GM21737 (cell line): ENCODE results near the gene NPB.

Experiments
- ATAC-seq: cut with Tn5 transposase; IDR thresholded peaks from one replicate; pipeline ENCODE4 v1.9.1; 2021; ENCODE audit warnings: mild to moderate bottlenecking, moderate library complexity; ENCODE audit not compliant: unreplicated experiment

NPB gene

GRCh38 chr17:81869221-81870130, 32.6 kb upstream of the NPB start:
- ATAC-seq, result no peak

GRCh38 chr17:81870131-81870980, 31.7 kb upstream of the NPB start:
- ATAC-seq, result peak; percentile 4

- ATAC-seq, result peak; percentile 4
Measured at GRCh38 chr17:81870981-81871386, 31.1 kb upstream of the NPB start, which contains the start of gene ARHGDIA. TSS of gene ARHGDIA (minus strand) at chr17:81871337. CDS start at chr17:81869930, 1,407 bp downstream.

- peak; percentile 48 for ATAC-seq
Measured at GRCh38 chr17:81871387-81872230, 30.4 kb upstream of the NPB start.

- ATAC-seq, result no peak
Measured at GRCh38 chr17:81877569-81877968, 24.5 kb upstream of the NPB start.

- ATAC-seq, result no peak
Measured at GRCh38 chr17:81878294-81878693, 23.7 kb upstream of the NPB start.

GRCh38 chr17:81879121-81879520, 22.9 kb upstream of the NPB start:
- ATAC-seq, result no peak

GRCh38 chr17:81884520-81884919, 17.5 kb upstream of the NPB start:
- ATAC-seq, result no peak

GRCh38 chr17:81884968-81885367, 17.1 kb upstream of the NPB start:
- no peak for ATAC-seq

GRCh38 chr17:81885454-81885853, 16.6 kb upstream of the NPB start:
- no peak for ATAC-seq

- no peak for ATAC-seq
Measured at GRCh38 chr17:81885869-81886548, 16.0 kb upstream of the NPB start.

- no peak for ATAC-seq
Measured at GRCh38 chr17:81888105-81888987, 13.7 kb upstream of the NPB start.

GRCh38 chr17:81888988-81889595, 12.9 kb upstream of the NPB start:
- no peak for ATAC-seq

GRCh38 chr17:81889602-81890001, 12.4 kb upstream of the NPB start:
- ATAC-seq, result no peak

- ATAC-seq, result no peak
Measured at GRCh38 chr17:81890447-81891302, 11.4 kb upstream of the NPB start.

- peak; percentile 22 for ATAC-seq
Measured at GRCh38 chr17:81891303-81891552, 10.8 kb upstream of the NPB start.

GRCh38 chr17:81895400-81895799, 6.6 kb upstream of the NPB start:
- ATAC-seq, result no peak
